GM19351 (cell line): ENCODE results near the gene MUC5AC.
"Not testable (repeated sequence)": the region's sequence is repeated elsewhere in the genome, so short reads cannot be mapped to it uniquely, and the experiment has no call there.

Source experiments
- ATAC-seq: cut with Tn5 transposase; IDR thresholded peaks from one replicate; pipeline ENCODE4 v1.9.1; 2021; ENCODE audit warnings: mild to moderate bottlenecking, moderate library complexity; ENCODE audit not compliant: unreplicated experiment

Gene MUC5AC

GRCh38 chr11:1161410-1162137 is 3.8 kb downstream of the MUC5AC start:
- ATAC-seq: no peak

DNA sequence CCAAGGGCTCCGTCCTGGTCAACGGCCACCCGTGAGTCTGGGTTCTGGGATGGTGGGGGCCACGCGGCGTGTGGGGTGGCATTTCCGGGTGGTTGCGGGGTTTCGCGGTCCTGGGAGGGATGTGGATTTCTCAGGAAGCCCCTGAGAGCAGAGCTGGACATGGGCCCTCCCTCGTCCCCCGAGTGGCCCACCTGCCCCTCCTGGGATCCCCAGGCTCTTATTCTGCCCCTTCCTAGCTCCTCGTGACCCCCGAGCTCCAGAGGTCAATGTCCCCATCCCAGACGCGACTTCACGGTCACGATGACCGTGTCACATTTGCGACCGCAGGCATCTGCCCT is 4.4 kb downstream of the MUC5AC start:
- no peak for ATAC-seq

DNA sequence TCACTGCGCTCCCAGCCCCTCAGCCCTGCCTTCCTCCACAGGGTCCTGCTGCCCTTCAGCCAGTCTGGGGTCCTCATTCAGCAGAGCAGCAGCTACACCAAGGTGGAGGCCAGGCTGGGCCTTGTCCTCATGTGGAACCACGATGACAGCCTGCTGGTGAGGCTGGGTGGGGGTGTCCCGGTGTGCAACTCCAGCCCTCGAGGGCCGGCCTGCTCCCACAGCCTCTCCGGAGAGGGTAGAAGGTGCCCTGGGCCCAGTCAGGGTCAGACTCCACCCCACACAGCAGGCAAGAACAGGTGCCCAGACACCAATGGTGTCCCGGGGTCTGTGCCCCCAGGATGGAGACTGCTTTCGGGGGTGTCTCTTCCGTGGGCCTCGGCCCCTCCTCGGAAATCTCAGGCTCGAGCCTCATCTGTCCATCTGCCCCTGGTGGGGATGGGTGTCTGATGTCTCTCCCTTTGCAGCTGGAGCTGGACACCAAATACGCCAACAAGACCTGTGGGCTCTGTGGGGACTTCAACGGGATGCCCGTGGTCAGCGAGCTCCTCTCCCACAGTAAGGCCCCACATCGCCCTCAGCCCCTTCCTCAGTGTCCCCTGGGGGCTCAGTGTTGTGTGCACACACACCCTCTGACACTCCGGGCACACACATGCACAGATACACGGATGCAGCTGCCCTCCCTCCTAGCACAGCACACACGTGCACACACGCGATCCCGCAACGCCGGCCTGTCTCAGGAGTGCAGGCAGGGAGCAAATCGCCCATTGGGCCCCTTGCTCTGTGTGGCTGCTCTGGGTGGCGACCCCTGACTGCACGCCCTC is 4.9 kb downstream of the MUC5AC start:
- ATAC-seq: no peak

DNA sequence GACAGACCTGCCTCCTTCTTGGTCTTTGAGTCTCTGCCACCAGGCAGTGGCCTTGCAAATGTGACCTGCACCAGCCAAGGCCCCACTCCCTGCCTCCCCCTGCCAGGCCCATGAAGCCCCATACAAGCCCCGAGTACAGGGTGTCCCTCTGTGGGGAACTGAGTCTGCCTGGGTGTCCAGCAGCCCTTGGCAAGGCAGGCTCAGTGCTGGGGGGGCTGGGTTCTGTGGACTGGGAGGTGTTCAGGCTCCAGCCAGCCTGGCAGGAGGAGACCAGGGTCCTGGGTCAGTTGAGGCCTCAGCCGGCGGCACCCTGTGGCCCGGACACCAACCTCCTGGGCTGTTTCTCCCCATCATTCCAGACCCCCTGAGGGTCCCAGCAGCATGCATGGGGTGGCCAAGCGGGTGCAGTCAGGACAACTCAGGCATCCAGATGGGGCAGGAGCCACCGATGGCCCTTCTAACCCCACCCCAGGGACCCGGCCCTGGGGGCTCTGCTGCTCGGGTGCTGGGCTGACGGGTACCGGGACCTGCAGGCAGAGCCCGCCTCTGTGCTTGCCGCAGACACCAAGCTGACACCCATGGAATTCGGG is 5.7 kb downstream of the MUC5AC start:
- no peak for ATAC-seq

DNA sequence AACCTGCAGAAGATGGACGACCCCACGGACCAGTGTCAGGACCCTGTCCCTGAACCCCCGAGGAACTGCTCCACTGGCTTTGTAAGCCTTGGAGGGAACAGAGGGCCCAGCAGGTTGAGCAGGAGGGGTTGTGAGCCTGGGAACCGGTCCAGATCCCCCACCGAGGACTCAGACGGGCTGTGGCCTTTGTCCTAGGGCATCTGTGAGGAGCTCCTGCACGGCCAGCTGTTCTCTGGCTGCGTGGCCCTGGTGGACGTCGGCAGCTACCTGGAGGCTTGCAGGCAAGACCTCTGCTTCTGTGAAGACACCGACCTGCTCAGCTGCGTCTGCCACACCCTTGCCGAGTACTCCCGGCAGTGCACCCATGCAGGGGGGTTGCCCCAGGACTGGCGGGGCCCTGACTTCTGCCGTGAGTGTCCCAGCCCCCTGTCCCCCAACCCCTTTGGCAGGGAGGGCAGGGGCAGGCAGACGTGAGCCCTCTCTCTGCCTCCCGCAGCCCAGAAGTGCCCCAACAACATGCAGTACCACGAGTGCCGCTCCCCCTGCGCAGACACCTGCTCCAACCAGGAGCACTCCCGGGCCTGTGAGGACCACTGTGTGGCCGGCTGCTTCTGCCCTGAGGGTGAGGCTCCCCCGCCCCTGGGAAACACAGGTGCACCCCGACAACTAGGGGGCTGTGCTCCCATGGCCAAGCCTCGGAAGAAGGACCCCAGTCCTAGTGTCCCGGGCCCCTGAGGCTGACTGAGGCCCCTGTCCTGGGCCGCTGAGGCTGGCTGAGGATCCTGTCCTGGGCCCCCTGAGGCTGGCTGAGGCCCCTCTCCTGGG is 6.4 kb downstream of the MUC5AC start:
- no peak for ATAC-seq

DNA sequence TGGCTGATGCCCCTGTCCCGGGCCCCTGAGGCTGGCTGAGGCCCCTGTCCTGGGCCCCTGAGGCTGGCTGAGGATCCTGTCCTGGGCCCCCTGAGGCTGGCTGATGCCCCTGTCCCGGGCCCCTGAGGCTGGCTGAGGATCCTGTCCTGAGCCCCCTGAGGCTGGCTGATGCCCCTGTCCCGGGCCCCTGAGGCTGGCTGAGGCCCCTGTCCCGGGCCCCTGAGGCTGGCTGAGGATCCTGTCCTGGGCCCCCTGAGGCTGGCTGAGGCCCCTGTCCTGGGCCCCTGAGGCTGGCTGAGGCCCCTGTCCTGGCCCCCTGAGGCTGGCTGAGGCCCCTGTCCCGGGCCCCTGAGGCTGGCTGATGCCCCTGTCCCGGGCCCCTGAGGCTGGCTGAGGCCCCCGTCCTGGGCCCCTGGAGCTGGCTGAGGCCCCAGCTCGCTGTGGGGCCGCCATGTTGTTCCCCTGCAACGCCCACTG is 7.1 kb downstream of the MUC5AC start:
- ATAC-seq: not testable (repeated sequence)

DNA sequence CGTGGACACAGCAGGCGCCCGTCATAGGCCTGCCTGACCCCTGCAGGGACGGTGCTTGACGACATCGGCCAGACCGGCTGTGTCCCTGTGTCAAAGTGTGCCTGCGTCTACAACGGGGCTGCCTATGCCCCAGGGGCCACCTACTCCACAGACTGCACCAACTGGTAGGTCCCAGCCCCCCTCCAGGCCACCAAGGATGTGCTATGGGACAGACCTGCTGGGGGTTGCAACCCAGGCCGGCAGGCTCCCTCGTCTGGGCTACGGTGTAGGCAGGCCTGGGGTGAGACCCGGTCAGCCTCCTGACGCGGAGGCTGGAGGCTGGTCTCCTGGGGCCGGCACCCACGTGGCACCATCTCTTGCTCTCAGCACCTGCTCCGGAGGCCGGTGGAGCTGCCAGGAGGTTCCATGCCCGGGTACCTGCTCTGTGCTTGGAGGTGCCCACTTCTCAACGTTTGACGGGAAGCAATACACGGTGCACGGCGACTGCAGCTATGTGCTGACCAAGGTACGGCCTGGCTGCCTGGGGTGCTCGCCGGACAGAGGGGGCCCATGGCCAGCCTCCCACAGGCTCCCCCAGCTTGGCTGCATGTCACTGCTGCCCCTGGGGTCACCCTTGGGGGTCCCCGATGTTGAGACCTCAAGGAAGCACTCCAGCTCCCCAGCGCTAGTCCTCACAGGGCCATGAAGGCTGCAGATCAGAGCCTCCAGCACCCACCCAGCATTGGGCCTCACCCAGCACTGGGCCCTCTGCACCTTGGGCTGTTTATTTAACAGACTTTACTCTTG is 7.7 kb downstream of the MUC5AC start:
- no peak for ATAC-seq

DNA sequence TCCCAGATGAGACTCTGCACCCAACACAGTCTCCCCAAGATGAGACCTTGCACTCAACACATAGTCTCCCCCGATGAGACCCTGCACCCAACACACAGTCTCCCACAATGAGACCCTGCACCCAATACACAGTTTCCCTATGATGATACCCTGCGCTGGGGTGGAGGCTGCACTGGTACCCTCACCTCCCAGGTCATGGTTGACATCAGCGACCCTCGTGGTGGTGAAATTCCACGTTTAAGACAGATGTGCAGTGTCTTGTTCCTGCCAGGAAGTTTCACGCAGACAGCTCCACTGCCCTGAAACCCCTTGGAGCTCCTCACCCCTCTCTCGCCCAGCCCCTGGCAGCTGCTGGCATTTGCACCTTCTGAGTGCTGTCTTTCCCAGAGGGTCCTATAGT is 9.5 kb downstream of the MUC5AC start:
- ATAC-seq: no peak

DNA sequence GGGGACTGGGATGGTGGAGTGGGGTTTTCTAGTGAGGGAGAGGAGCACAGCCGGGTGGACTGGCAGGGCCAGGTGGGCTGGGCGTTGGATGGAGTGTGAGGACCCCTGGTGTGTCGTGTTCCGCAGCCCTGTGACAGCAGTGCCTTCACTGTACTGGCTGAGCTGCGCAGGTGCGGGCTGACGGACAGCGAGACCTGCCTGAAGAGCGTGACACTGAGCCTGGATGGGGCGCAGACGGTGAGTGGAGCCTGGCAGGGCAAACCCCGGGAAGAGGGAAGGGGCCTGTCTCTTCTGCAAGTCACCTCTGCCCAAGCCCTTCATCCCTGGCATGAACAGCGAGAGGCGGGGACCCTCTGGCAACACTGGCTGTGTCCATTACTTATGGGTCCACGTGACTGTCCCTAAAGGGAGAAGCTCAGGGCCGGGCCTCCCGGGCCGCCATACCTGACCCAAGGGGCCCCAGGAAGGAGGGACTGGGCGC is 10.0 kb downstream of the MUC5AC start:
- ATAC-seq: no peak

- no peak for ATAC-seq
These were observed 10.5 kb downstream of the MUC5AC start for GRCh38 chr11:1168256-1168655.

DNA sequence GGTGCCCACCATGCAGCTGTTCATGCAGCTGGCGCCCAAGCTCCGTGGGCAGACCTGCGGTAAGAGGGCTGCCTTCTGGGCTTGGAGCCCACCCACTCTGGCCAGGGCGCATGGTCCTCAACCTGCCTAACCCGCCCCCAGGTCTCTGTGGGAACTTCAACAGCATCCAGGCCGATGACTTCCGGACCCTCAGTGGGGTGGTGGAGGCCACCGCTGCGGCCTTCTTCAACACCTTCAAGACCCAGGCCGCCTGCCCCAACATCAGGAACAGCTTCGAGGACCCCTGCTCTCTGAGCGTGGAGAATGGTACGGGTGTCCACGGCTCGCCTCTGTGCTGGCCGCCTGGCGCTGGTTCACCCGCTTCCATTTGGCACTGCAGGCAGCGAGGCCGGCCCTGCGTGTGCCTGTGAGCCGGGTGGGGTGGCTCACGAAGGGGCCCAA is 11.0 kb downstream of the MUC5AC start:
- ATAC-seq: no peak

GRCh38 chr11:1171223-1171984 is 13.7 kb downstream of the MUC5AC start:
- ATAC-seq: no peak

DNA sequence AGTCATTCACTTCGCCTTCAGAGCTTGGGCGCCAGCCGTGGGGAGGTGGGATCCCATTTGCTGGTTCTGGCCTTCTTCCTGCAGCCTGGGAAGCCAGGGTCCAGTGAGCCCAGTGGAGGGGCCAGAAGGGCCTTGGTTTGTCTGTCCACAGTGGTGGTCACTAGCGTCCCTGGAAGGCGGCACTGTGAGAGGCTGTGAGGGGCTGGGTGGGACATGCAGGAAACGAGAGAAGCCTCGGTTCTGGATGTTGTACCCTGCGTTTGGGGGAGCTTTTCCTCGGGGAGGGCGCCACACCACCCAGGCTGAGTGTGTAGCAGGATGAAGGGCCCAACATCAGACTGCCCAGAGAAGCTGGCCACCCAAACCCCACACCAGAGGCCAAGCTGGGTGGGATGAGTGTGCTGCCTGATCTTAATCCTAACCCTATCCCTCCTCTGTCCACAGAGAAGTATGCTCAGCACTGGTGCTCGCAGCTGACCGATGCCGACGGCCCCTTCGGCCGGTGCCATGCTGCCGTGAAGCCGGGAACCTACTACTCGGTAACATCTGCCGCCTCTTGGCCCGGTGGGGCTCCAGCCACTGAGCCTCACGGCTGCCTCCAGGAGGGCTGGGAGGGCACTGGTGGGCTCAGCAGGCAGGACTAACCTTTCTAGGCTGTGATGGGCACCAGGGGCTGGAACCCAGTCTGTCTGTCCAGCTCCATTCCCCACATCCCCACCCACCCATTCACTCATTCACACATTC is 14.4 kb downstream of the MUC5AC start:
- ATAC-seq: no peak

DNA sequence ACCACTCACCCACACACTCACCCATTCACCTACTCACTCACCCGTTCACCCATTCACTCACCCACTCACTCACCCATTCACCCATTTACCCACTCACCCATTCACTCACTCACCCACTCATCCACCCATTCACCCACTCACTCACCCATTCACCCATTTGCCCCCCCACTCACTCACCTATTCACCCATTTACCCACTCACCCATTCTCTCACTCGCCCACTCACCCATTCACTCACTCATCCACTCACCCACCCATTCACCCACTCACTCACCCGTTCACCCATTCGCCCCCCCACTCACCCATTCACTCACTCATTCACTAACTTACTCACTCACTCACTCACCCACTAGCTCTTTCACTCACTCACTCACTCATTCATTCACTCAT is 15.0 kb downstream of the MUC5AC start:
- no peak for ATAC-seq

DNA sequence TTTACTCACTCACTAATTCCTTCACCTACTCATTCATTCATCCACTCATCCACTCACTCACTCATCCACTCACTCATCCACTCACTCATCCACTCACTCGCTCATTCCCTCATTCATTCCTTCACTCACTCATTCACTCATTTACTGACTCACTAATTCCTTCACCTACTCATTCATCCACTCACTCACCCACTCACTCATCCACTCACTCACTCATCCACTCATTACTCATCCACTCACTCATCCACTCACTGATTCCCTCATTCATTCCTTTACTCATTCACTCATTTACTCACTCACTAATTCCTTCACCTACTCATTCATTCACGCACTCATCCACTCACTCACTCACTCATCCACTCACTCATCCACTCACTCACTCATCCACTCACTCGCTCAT is 15.6 kb downstream of the MUC5AC start:
- not testable (repeated sequence) for ATAC-seq

DNA sequence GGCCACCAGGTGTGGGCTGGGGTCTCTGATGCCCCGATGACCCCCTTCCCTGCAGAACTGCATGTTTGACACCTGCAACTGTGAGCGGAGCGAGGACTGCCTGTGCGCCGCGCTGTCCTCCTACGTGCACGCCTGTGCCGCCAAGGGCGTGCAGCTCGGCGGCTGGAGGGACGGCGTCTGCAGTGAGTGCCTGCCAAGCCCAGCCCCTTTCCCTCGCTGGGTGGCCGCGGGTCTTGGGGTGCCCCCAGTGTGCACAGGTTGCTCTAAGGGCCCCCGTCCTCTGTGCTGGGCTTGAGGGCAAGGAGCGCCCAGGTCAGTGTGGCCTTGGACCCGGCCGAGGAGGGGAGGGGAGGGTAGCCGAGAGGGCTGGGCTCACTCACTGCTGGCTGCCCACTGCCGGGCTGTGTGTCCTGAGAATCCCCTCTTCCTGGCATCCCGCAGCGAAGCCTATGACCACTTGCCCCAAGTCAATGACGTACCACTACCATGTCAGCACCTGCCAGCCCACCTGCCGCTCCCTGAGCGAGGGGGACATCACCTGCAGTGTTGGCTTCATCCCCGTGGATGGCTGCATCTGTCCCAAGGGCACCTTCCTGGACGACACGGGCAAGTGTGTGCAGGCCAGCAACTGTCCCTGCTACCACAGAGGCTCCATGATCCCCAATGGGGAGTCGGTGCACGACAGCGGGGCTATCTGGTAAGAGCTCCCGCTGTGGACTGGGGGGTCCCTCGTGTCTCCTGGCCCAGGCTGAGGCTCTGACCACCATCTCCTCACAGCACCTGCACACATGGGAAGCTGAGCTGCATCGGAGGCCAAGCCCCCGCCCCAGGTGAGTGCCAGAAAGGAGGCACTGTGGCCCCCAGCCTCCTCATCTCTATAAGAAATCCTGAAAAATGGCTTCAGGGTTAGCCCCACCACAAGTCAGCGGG is 17.0 kb downstream of the MUC5AC start:
- no peak for ATAC-seq

- ATAC-seq: no peak
These were observed 17.9 kb downstream of the MUC5AC start for GRCh38 chr11:1175461-1176223.
